Superior temporal gyrus (tissue), 1 donor: ENCODE measurements around the gene MS4A18.

ENCODE experiments used
- DNase-seq: peaks from one replicate; pipeline ENCODE4 v3.0.0-alpha.2; 2016; ENCODE audit errors: extremely low spot score

The MS4A18 gene

GRCh38 chr11:60786811-60787567 is 62.5 kb downstream of the MS4A18 start:
- no peak for DNase-seq

- DNase-seq = no peak
These were observed 64.0 kb downstream of the MS4A18 start for GRCh38 chr11:60788401-60789125.

- no peak for DNase-seq
These were observed 66.2 kb downstream of the MS4A18 start for GRCh38 chr11:60790726-60791125.

GRCh38 chr11:60791153-60791933 is 66.8 kb downstream of the MS4A18 start:
- DNase-seq = no peak

GRCh38 chr11:60792521-60792920 is 68.0 kb downstream of the MS4A18 start:
- no peak for DNase-seq
